Adrenal gland (tissue), 5 donors: ENCODE results near the gene WNT4.

Experiments
- CTCF ChIP-seq, 6 experiments: fragments of 450-650 bp in 4 of 6; fragments of 200-600 bp in 2 of 6; sonication (generic) in 1 of 6; IDR thresholded peaks; 1 replicate in 5 of 6; 2 replicates in 1 of 6; pipeline versions ENCODE4 v1.5.1 to v1.8.0; 2016 to 2021; ENCODE audit warnings: antibody characterized with exemption in 6 of 6, mild to moderate bottlenecking in 2 of 6, moderate library complexity in 1 of 6
- POLR2A ChIP-seq, 2 donors: fragments of 450-650 bp; IDR thresholded peaks; one replicate each; pipeline ENCODE4 v1.6.1; 2017; ENCODE audit warnings: antibody characterized with exemption in 2 of 2, mild to moderate bottlenecking in 2 of 2, moderate library complexity in 1 of 2
- donor health status: DM: no; HTN: no; CAD: no.

- TF ChIP-seq POLR2A (IDR thresholded peaks at IDR 0.05) (no peak), CTCF (IDR thresholded peaks at IDR 0.05) (no peak)
These were observed 32.9 kb downstream of the WNT4 start for GRCh38 chr1:22110016-22110415.
